IMR-90 (cell line): ENCODE data around the gene TMEM158. TPM values are rescaled to one million over a fixed set of nuclear protein-coding genes. Genes with fewer than 3 reads are reported as not detected.

Experiments
- ATAC-seq: fragments of 200-7000 bp; cut with Tn5 transposase; 2 replicates; pipeline ENCODE4 v1.9.1; 2020; ENCODE audit warnings: low read depth, mild to moderate bottlenecking, moderate library complexity
- BruUV-seq: library from RNA; stranded (reverse); fragments of 400-500 nt; replicated peaks from 2 replicates; lab custom pipeline; 2021; lab: Mats Ljungman, UMichigan
- CTCF ChIA-PET: fragments of 300-600 bp; formaldehyde crosslinking; extraction: SDS; loops from one replicate; lab custom pipeline; 2021; ENCODE audit warnings: antibody characterized with exemption; lab: Yijun Ruan, JAX
- POLR2A ChIA-PET: fragments of 300-600 bp; sonication (Branson Sonifier 250); formaldehyde crosslinking; loops from one replicate; lab custom pipeline; 2022; ENCODE audit warnings: antibody characterized with exemption; ENCODE audit not compliant: unreplicated experiment; lab: Charles Lee
- DNase-seq: peaks from one replicate; pipeline ENCODE4 v3.0.0; 2013
- H2AFZ ChIP-seq: replicated peaks from 2 replicates; pipeline ENCODE3; 2013; ENCODE audit warnings: low read length, mild to moderate bottlenecking; ENCODE audit not compliant: poor library complexity
- H2AK5ac ChIP-seq: 2 replicates; pipeline ENCODE4 v1.6.1; 2013; ENCODE audit warnings: low read depth, low read length, inconsistent platforms
- H2AK9ac ChIP-seq: replicated peaks from 2 replicates; pipeline ENCODE3; 2013; ENCODE audit warnings: mild to moderate bottlenecking, low read depth, low read length, moderate library complexity; ENCODE audit not compliant: poor library complexity
- H2BK120ac ChIP-seq: 2 replicates; pipeline ENCODE4 v1.6.1; 2013; ENCODE audit warnings: low read depth, low read length, inconsistent platforms
- H2BK15ac ChIP-seq: 3 replicates; pipeline ENCODE4 v1.6.1; 2013; ENCODE audit warnings: low read depth, low read length, inconsistent platforms
- H2BK20ac ChIP-seq: 2 replicates; pipeline ENCODE4 v1.6.1; 2013; ENCODE audit warnings: low read depth, mild to moderate bottlenecking, inconsistent platforms, low read length, moderate library complexity
- H2BK5ac ChIP-seq: 2 replicates; pipeline ENCODE4 v1.6.1; 2013; ENCODE audit warnings: mild to moderate bottlenecking, low read depth, low read length, inconsistent platforms; ENCODE audit not compliant: poor library complexity, severe bottlenecking
- H3K14ac ChIP-seq: replicated peaks from 2 replicates; pipeline ENCODE4 v1.6.1; 2013; ENCODE audit warnings: low read depth, low read length, inconsistent platforms
- H3K18ac ChIP-seq: 2 replicates; pipeline ENCODE4 v1.6.1; 2013; ENCODE audit warnings: low read depth, low read length, control low read depth
- H3K23ac ChIP-seq: 2 replicates; pipeline ENCODE4 v1.6.1; 2013; ENCODE audit warnings: low read depth, low read length, inconsistent platforms
- H3K27ac ChIP-seq: 2 replicates; pipeline ENCODE4 v1.5.1; 2013; ENCODE audit warnings: mild to moderate bottlenecking, control low read depth, low read length; ENCODE audit not compliant: insufficient read depth
- H3K27me3 ChIP-seq: 2 replicates; pipeline ENCODE4 v1.6.1; 2013; ENCODE audit warnings: low read length; ENCODE audit not compliant: control insufficient read depth, insufficient read depth
- H3K36me3 ChIP-seq: 2 replicates; pipeline ENCODE4 v1.6.1; 2013; ENCODE audit warnings: low read length, mixed read lengths; ENCODE audit not compliant: control insufficient read depth, insufficient read depth
- H3K4ac ChIP-seq: 2 replicates; pipeline ENCODE4 v1.6.1; 2013; ENCODE audit warnings: low read depth, low read length, inconsistent platforms
- H3K4me1 ChIP-seq: 2 replicates; pipeline ENCODE4 v1.6.1; 2013; ENCODE audit warnings: low read length, mixed read lengths; ENCODE audit not compliant: control insufficient read depth, insufficient read depth
- H3K4me2 ChIP-seq: 2 replicates; pipeline ENCODE4 v1.6.1; 2013; ENCODE audit warnings: low read depth, mild to moderate bottlenecking, control low read depth, low read length, moderate library complexity
- H3K4me3 ChIP-seq: 2 replicates; pipeline ENCODE4 v1.5.1; 2013; ENCODE audit warnings: low read depth, mild to moderate bottlenecking, control low read depth, low read length, moderate library complexity; ENCODE audit not compliant: insufficient read depth
- H3K56ac ChIP-seq: 2 replicates; pipeline ENCODE4 v1.6.1; 2013; ENCODE audit warnings: low read length, inconsistent platforms; ENCODE audit not compliant: insufficient read depth; ENCODE audit errors: extremely low read depth
- H3K79me1 ChIP-seq, 2 experiments: 2 replicates each; pipeline ENCODE4 v1.6.1; 2013; ENCODE audit warnings: low read length in 2 of 2, inconsistent platforms in 1 of 2, low read depth in 1 of 2
- H3K9ac ChIP-seq: 2 replicates; pipeline ENCODE4 v1.6.1; 2013; ENCODE audit warnings: low read depth, low read length, control low read depth
- H3K9me1 ChIP-seq: 2 replicates; pipeline ENCODE4 v1.6.1; 2013; ENCODE audit warnings: low read length, inconsistent platforms; ENCODE audit not compliant: insufficient read depth
- H3K9me3 ChIP-seq: 2 replicates; pipeline ENCODE4 v1.6.1; 2013; ENCODE audit warnings: low read length; ENCODE audit not compliant: control insufficient read depth, insufficient read depth
- H4K20me1 ChIP-seq: 2 replicates; pipeline ENCODE4 v1.6.1; 2013; ENCODE audit warnings: low read length, inconsistent platforms; ENCODE audit not compliant: insufficient read depth
- H4K5ac ChIP-seq: 2 replicates; pipeline ENCODE4 v1.6.1; 2013; ENCODE audit warnings: mild to moderate bottlenecking, low read depth, low read length, control low read depth
- H4K8ac ChIP-seq, 2 experiments: 2 replicates each; pipeline ENCODE4 v1.6.1; 2013; ENCODE audit warnings: low read depth in 2 of 2, low read length in 2 of 2, control low read depth in 1 of 2, inconsistent platforms in 1 of 2
- H4K91ac ChIP-seq: 2 replicates; pipeline ENCODE4 v1.6.1; 2013; ENCODE audit warnings: low read depth, low read length, inconsistent platforms; ENCODE audit not compliant: insufficient read depth
- BHLHE40 ChIP-seq: fragments of 150-350 bp; IDR thresholded peaks from 2 replicates; pipeline ENCODE4 v1.6.1; 2016; ENCODE audit warnings: mild to moderate bottlenecking, low read depth, low read length
- NFE2L2 ChIP-seq: fragments of 150-350 bp; IDR thresholded peaks from 2 replicates; pipeline ENCODE4 v1.6.1; 2016; ENCODE audit warnings: low read depth, mild to moderate bottlenecking, low read length
- RCOR1 ChIP-seq: IDR thresholded peaks from 2 replicates; pipeline ENCODE4 v1.6.1; 2012; ENCODE audit warnings: mild to moderate bottlenecking, low read length, improper control_type of control experiment; ENCODE audit not compliant: insufficient replicate concordance
- RFX5 ChIP-seq: IDR thresholded peaks from 2 replicates; pipeline ENCODE4 v1.8.0; 2012; ENCODE audit warnings: low read depth, mild to moderate bottlenecking, low read length, moderate library complexity
- WGBS, 2 experiments: methylation state at CpG; one replicate each; pipeline versions ENCODE4 v1.1.5 to v1.1.7; 2013; ENCODE audit warnings: missing lambda C conversion rate in 2 of 2; ENCODE audit not compliant: insufficient read length in 1 of 2; ENCODE audit errors: extremely low coverage in 2 of 2; 5-methylcytosine and 5-hydroxymethylcytosine counted together
- dilution Hi-C: fragments of 300-500 bp; cut with HindIII; formaldehyde crosslinking; loops from one replicate; pipeline ENCODE4 v1.14.3; 2018; ENCODE audit warnings: low sequenced_read_pairs; ENCODE audit not compliant: unreplicated experiment
- in situ Hi-C: fragments of 300-500 bp; cut with MboI; formaldehyde crosslinking; loops from 3 replicates; pipeline ENCODE4 v1.14.3; 2019; ENCODE audit warnings: low sequenced_read_pairs, inconsistent platforms, mixed read lengths
- intact Hi-C: fragments of 100-400 bp; cut with micrococcal nuclease; formaldehyde crosslinking; loops from 2 replicates; pipeline ENCODE4 v1.10.0; 2022
- polyA plus RNA-seq, 3 experiments: library from polyadenylated mRNA; depleted of rRNA; stranded (reverse); fragments of >200 nt; gene quantifications; 2 replicates each; pipeline ENCODE4 v1.2.3, GENCODE V29; 2012; ENCODE audit warnings: low replicate concordance in 1 of 3
- total RNA-seq: library from RNA; depleted of rRNA; stranded (reverse); fragments of >200 nt; gene quantifications from 2 replicates; pipeline ENCODE4 v1.2.3, GENCODE V29; 2012

Gene TMEM158
- total and polyA plus RNA-seq, 2 of the 4 experiments (the other 2 are of a cell fraction): 1.6 to 16.4 TPM

DNA sequence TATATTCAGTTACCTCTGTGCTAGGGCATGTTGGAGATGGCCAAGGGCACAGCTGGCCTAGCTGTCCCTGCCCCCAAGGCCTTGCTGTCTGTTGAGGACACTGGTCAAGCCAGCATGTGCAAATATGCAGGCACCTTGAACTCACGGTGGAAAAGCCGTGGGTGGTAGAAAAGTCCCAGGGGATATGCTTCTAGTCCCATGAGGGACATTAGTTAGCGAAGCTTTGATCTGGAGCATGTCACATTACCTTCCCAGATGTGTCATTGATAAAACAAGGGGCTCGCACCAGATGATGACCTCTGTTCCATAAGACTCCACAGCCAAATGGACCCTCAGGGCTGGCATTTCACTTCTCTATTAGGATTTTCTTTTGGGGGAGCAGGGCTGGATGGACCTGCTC lies 14.2 kb upstream of the TMEM158 start:
- CTCF ChIA-PET: no interaction called here
- no peak for DNase-seq
- H3K9me1 ChIP-seq: no peaks in the 10 kb centered on the region; the same call in 1 of the 2 replicates
- no peak overlapping the region for H4K8ac ChIP-seq
- no peak overlapping the region for H3K4me2 ChIP-seq
- H3K18ac ChIP-seq: no peak overlapping the region
- no peak overlapping the region for H2BK120ac ChIP-seq
- no peak overlapping the region for H3K56ac ChIP-seq
- dilution Hi-C loops: no loop called here
- H2BK15ac ChIP-seq: no peak overlapping the region
- no peaks in the 10 kb centered on the region for H3K79me1 ChIP-seq
- BruUV-seq: no TSS peak
- no peak overlapping the region for H2AK9ac ChIP-seq
- no peak overlapping the region for H3K9ac ChIP-seq
- H3K36me3 ChIP-seq: no peaks in the 10 kb centered on the region
- H3K14ac ChIP-seq: no peak overlapping the region
- no peak overlapping the region for H2AK5ac ChIP-seq
- no peak overlapping the region for H2BK20ac ChIP-seq
- no peak for TF ChIP-seq RCOR1
- TF ChIP-seq RFX5: no peak
- no peak for TF ChIP-seq NFE2L2
- TF ChIP-seq BHLHE40: no peak
- no peak for ATAC-seq
- in situ Hi-C loops: no loop called here
- peaks cover 2% of the 10 kb centered on the region; the same call in 1 of the 2 replicates for H3K27me3 ChIP-seq
- H3K4me1 ChIP-seq: no peaks in the 10 kb centered on the region
- no peak overlapping the region for H2BK5ac ChIP-seq
- H2AFZ ChIP-seq: no peak overlapping the region
- no peaks in the 10 kb centered on the region for H4K20me1 ChIP-seq
- 41% methylated on average over 2 of the region's 4 CpGs; no CpG with 5 or more reads in 1 of the 2 experiments for WGBS, 2 experiments
- no peak overlapping the region for H4K91ac ChIP-seq
- no peak overlapping the region for H3K4me3 ChIP-seq
- POLR2A ChIA-PET: no interaction called here
- H3K27ac ChIP-seq: no peak overlapping the region
- no peak overlapping the region for H3K4ac ChIP-seq
- peaks cover 3% of the 10 kb centered on the region; the same call in 1 of the 2 replicates for H3K9me3 ChIP-seq
- H3K23ac ChIP-seq: no peak overlapping the region
- H4K5ac ChIP-seq: no peak overlapping the region
- intact Hi-C loops: no loop called here
